HL-60 (cell line): Measurements from ENCODE around the gene LYPD5.

Experiments used
- DNase-seq, 2 experiments: peaks; one replicate each; pipeline ENCODE4 v3.0.0-alpha.2; 2010 to 2020; ENCODE audit warnings: low read depth in 1 of 2, low spot score in 1 of 2
- H3K27ac ChIP-seq: fragments of 250-450 bp; sonication (Bioruptor Pico); replicated peaks from 2 replicates; pipeline ENCODE4 v1.5.1; 2020; ENCODE audit warnings: mild to moderate bottlenecking, moderate library complexity
- H3K27me3 ChIP-seq: fragments of 250-450 bp; sonication (Bioruptor Pico); 2 replicates; pipeline ENCODE4 v1.5.1; 2021; ENCODE audit warnings: mild to moderate bottlenecking, moderate library complexity; ENCODE audit not compliant: insufficient read depth, poor library complexity, severe bottlenecking
- H3K4me3 ChIP-seq: replicated peaks from 2 replicates; pipeline ENCODE4 v1.5.1; 2011; ENCODE audit warnings: mild to moderate bottlenecking, control low read depth, low read length; ENCODE audit not compliant: insufficient read depth
- GABPA ChIP-seq: IDR thresholded peaks from 2 replicates; pipeline ENCODE4 v1.6.1; 2012; ENCODE audit warnings: low read depth
- POLR2AphosphoS5 ChIP-seq: IDR thresholded peaks from 2 replicates; pipeline ENCODE4 v1.6.1; 2012; ENCODE audit warnings: low read depth
- REST ChIP-seq: IDR thresholded peaks from 2 replicates; pipeline ENCODE4 v1.6.1; 2012; ENCODE audit warnings: low read depth; ENCODE audit not compliant: insufficient replicate concordance
- SPI1 ChIP-seq: IDR thresholded peaks from 2 replicates; pipeline ENCODE4 v1.6.1; 2012; ENCODE audit warnings: low read depth, mild to moderate bottlenecking, borderline replicate concordance
- long read RNA-seq: library from polyadenylated mRNA; unstranded; transcript quantifications from one replicate; pipeline ENCODE4 v2.0.0, GENCODE V29; 2020
- TF ChIP-seq, protein P1 (sequence below): IDR thresholded peaks from one replicate; pipeline ENCODE4 v1.5.1; 2011; ENCODE audit warnings: low read length, control low read depth, inconsistent platforms; ENCODE audit not compliant: insufficient read depth

The LYPD5 gene, protein sequence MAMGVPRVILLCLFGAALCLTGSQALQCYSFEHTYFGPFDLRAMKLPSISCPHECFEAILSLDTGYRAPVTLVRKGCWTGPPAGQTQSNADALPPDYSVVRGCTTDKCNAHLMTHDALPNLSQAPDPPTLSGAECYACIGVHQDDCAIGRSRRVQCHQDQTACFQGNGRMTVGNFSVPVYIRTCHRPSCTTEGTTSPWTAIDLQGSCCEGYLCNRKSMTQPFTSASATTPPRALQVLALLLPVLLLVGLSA
- long read RNA-seq, partial matches to known transcripts = 0 of 1 reads
- long read RNA-seq, other reads (novel, unspliced or antisense) = 1 of 1 reads

DNA sequence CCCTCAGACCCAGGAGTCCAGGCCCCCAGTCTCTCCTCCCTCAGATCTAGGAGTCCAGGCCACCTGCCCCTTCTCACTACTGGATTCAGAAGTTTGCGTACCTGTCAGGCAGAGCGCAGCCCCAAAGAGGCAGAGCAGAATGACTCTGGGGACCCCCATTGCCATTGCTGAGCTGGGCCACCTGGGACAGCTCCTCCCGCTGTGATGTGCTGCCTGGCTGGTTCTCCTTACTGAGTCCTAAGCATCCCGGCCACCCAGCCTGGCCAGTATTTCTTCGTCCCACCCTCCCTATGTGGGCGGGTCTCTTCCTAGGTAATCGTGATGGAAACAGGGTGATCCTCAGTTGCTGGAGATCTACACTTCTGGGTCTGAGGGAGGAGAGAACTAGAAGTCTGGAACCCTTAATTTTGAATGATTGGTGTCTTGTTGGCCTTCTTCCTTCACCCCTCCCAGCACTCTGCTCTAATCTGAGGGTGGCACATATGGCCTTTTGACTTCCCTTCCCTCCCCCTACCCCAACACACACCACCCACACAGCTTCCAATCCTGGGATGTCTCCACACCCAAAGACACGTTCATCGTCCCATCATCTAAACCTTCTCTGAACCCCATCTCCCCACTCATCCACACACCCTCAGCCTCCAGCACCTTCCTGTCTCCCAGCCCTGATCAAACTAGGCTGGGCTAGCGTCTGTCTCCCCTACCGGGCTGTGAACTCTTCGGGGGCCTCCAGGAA lies at the start of gene LYPD5:
Gene LYPD5 (minus strand): TSS at position 232 of the 736 bp plus-strand sequence. CDS start 67 bp downstream, at position 165.
- peaks cover 3% of the 10 kb centered on the region for H3K27me3 ChIP-seq
- H3K4me3 ChIP-seq = no peak within 1 kb of the TSS
- H3K27ac ChIP-seq = no peak within 1 kb of the TSS
- DNase-seq = no peak
- TF ChIP-seq, protein P1, sequence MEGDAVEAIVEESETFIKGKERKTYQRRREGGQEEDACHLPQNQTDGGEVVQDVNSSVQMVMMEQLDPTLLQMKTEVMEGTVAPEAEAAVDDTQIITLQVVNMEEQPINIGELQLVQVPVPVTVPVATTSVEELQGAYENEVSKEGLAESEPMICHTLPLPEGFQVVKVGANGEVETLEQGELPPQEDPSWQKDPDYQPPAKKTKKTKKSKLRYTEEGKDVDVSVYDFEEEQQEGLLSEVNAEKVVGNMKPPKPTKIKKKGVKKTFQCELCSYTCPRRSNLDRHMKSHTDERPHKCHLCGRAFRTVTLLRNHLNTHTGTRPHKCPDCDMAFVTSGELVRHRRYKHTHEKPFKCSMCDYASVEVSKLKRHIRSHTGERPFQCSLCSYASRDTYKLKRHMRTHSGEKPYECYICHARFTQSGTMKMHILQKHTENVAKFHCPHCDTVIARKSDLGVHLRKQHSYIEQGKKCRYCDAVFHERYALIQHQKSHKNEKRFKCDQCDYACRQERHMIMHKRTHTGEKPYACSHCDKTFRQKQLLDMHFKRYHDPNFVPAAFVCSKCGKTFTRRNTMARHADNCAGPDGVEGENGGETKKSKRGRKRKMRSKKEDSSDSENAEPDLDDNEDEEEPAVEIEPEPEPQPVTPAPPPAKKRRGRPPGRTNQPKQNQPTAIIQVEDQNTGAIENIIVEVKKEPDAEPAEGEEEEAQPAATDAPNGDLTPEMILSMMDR = no peak
- TF ChIP-seq REST (no peak), POLR2AphosphoS5 (no peak), GABPA (no peak), SPI1 (no peak)

DNA sequence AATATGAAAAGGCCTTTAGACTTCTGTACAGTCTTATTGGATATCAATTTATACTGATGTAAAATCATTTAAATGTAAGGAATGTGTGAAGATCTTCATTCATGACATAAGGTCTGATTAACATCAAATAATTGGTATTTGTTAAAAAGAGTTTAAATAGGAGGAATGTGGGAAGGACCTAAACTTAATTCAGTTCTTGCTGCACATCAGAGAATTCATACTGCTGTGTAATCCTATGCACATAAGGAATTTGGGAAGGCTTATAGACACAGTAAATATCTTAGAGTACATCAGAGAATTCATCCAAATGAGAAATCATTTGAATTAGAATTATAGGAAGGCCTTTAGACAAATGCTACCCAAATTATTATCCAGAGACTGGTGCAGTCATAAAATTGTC lies 46.6 kb upstream of the LYPD5 start:
- no peak for TF ChIP-seq SPI1
- no peak for TF ChIP-seq REST
- TF ChIP-seq, protein P1 = no peak
- no peak for TF ChIP-seq GABPA
- Histone ChIP-seq H3K27ac (no peak overlapping the region), H3K4me3 (no peak overlapping the region), H3K27me3 (no peaks in the 10 kb centered on the region)
- no peak for DNase-seq

- no peak for DNase-seq
- TF ChIP-seq GABPA (no peak), POLR2AphosphoS5 (no peak), SPI1 (no peak), REST (no peak)
- TF ChIP-seq, protein P1 = no peak
- no peak overlapping the region for H3K27ac ChIP-seq
- no peaks in the 10 kb centered on the region for H3K27me3 ChIP-seq
- H3K4me3 ChIP-seq = no peak overlapping the region
Observed at GRCh38 chr19:43847884-43848283, 45.6 kb upstream of the LYPD5 start.
